Measurements from ENCODE around the gene LILRA5.

Gene LILRA5

DNA sequence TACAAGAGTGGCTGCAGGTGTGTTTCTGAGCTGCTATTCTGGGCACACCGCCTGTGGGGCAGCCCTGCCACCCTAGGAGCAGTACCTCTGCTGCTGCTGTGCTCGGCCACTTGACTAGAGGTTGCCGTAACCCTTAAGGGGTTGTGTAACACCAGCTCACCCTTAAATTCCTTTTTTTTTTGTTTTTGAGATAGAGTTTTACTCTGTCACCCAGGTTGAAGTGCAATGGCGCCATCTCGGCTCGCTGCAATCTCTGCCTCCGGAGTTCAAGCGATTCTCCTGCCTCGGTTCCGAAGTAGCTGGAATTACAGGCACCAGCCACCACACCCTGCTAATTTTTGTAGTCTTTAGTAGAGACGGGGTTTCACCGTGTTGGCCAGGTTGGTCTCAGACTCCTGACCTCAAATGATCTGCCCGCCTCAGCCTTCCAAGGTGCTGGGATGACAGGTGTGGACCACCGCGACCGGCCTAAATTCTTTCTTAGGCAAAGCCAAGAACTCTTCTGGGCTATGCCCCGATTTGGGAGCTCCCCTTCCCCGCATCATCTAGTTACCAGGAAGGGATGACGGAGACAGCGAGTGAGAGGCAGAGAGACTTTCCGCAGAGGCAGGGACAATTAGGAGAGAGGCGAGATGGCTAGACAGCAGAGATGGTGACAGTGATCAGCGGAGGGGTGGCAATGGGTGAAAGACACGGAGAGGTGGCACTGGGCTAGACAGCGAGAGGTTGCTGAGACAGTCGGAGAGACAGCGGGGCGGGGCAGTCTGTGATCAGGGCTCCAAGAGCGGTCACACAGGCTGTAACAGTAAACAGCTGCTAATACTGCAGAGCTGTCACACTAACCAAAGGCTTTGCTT lies 4.4 kb upstream of the LILRA5 start:
- no peaks in the 10 kb centered on the region for H3K79me1 ChIP-seq (ENCODE audit: low read length)

DNA sequence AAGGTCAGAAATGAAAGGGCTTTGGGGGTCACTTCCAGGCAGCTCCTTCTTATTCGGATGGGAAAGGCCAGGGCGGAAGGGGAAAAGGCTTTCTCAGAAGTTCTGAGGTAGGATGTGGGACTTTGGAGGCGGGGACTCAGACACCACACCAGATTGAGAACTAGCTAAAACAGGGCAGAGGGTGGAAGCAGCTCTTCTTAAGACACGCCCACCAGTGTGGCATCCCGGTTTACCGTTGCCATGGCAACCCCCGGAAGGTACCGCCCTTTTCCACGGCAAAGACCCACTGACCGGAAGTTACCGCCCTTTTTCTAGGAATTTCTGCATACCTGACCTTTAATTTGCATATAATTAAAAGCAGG lies 3.8 kb upstream of the LILRA5 start:
- Histone ChIP-seq H3K79me2 (ENCODE audit: control insufficient read depth, insufficient read depth, low read length, poor library complexity) (no peaks in the 10 kb centered on the region), H3K23ac (ENCODE audit: low read length) (no peak overlapping the region), H3K27me3 (ENCODE audit: insufficient read depth, low read length) (no peaks in the 10 kb centered on the region), H2AK5ac (ENCODE audit: low read length) (no peak overlapping the region), H3K9me3 (ENCODE audit: insufficient read depth, low read depth, low read length) (peaks cover 18% of the 10 kb centered on the region), H2AFZ (ENCODE audit: insufficient read depth, low read length, poor library complexity) (no peak overlapping the region), H3K36me3 (ENCODE audit: control insufficient read depth in 1 of 2, insufficient read depth in 2 of 2, low read length in 2 of 2) (no peaks in the 10 kb centered on the region), H4K91ac (ENCODE audit: low read depth, low read length) (no peak overlapping the region), H2BK12ac (ENCODE audit: low read length) (no peak overlapping the region), H3K4ac (ENCODE audit: low read depth, low read length) (no peak overlapping the region), H3K14ac (ENCODE audit: low read length) (no peak overlapping the region), H3K4me3 (ENCODE audit: low read depth, low read length) (no peak overlapping the region), H2BK120ac (ENCODE audit: insufficient read depth, low read length, poor library complexity) (no peak overlapping the region), H4K8ac (ENCODE audit: low read depth, low read length) (no peak overlapping the region), H3K79me1 (ENCODE audit: low read length) (no peaks in the 10 kb centered on the region), H3K4me2 (ENCODE audit: low read length) (no peak overlapping the region), H2BK5ac (ENCODE audit: low read depth, low read length, poor library complexity) (no peak overlapping the region), H3K18ac (ENCODE audit: low read length) (no peak overlapping the region), H3K4me1 (ENCODE audit: control insufficient read depth in 1 of 2, insufficient read depth in 2 of 2, low read length in 2 of 2) (no peaks in the 10 kb centered on the region), H3K27ac (ENCODE audit: low read depth, low read length) (no peak overlapping the region), H3K9ac (ENCODE audit: low read length) (no peak overlapping the region), H4K12ac (ENCODE audit: low read depth, low read length) (no peak overlapping the region)
- no peak for DNase-seq
- no CpG with 5 or more reads among the region's 11 CpGs for WGBS (ENCODE audit: extremely low coverage, insufficient coverage, insufficient read length)

More for the DNA sequence above, 4.4 kb upstream of the LILRA5 start:
- Histone ChIP-seq H2AFZ (ENCODE audit: insufficient read depth, low read length, poor library complexity) (no peak overlapping the region), H3K4me1 (ENCODE audit: control insufficient read depth in 1 of 2, insufficient read depth in 2 of 2, low read length in 2 of 2) (no peaks in the 10 kb centered on the region), H3K4me2 (ENCODE audit: low read length) (no peak overlapping the region), H4K8ac (ENCODE audit: low read depth, low read length) (no peak overlapping the region), H3K36me3 (ENCODE audit: control insufficient read depth in 1 of 2, insufficient read depth in 2 of 2, low read length in 2 of 2) (no peaks in the 10 kb centered on the region), H2BK5ac (ENCODE audit: low read depth, low read length, poor library complexity) (no peak overlapping the region), H3K79me2 (ENCODE audit: control insufficient read depth, insufficient read depth, low read length, poor library complexity) (no peaks in the 10 kb centered on the region), H3K4me3 (ENCODE audit: low read depth, low read length) (no peak overlapping the region), H4K91ac (ENCODE audit: low read depth, low read length) (no peak overlapping the region), H3K4ac (ENCODE audit: low read depth, low read length) (no peak overlapping the region), H3K14ac (ENCODE audit: low read length) (no peak overlapping the region), H4K12ac (ENCODE audit: low read depth, low read length) (no peak overlapping the region), H3K23ac (ENCODE audit: low read length) (no peak overlapping the region), H2BK12ac (ENCODE audit: low read length) (no peak overlapping the region), H2BK120ac (ENCODE audit: insufficient read depth, low read length, poor library complexity) (no peak overlapping the region), H3K27ac (ENCODE audit: low read depth, low read length) (no peak overlapping the region), H3K18ac (ENCODE audit: low read length) (no peak overlapping the region), H3K27me3 (ENCODE audit: insufficient read depth, low read length) (no peaks in the 10 kb centered on the region), H3K9me3 (ENCODE audit: insufficient read depth, low read depth, low read length) (peaks cover 18% of the 10 kb centered on the region), H2AK5ac (ENCODE audit: low read length) (no peak overlapping the region), H3K9ac (ENCODE audit: low read length) (no peak overlapping the region)
- no peak for DNase-seq
- no CpG with 5 or more reads among the region's 29 CpGs for WGBS (ENCODE audit: extremely low coverage, insufficient coverage, insufficient read length)

GRCh38 chr19:54315956-54316355 lies 3.0 kb upstream of the LILRA5 start:
- Histone ChIP-seq H3K79me2 (ENCODE audit: control insufficient read depth, insufficient read depth, low read length, poor library complexity) (no peaks in the 10 kb centered on the region), H3K4me1 (ENCODE audit: control insufficient read depth in 1 of 2, insufficient read depth in 2 of 2, low read length in 2 of 2) (no peaks in the 10 kb centered on the region), H3K18ac (ENCODE audit: low read length) (no peak overlapping the region), H2BK5ac (ENCODE audit: low read depth, low read length, poor library complexity) (no peak overlapping the region), H4K91ac (ENCODE audit: low read depth, low read length) (no peak overlapping the region), H3K9ac (ENCODE audit: low read length) (no peak overlapping the region), H2BK12ac (ENCODE audit: low read length) (no peak overlapping the region), H3K4ac (ENCODE audit: low read depth, low read length) (no peak overlapping the region), H4K8ac (ENCODE audit: low read depth, low read length) (no peak overlapping the region), H3K23ac (ENCODE audit: low read length) (no peak overlapping the region), H3K27ac (ENCODE audit: low read depth, low read length) (no peak overlapping the region), H3K14ac (ENCODE audit: low read length) (no peak overlapping the region), H2AK5ac (ENCODE audit: low read length) (no peak overlapping the region), H3K27me3 (ENCODE audit: insufficient read depth, low read length) (no peaks in the 10 kb centered on the region), H3K79me1 (ENCODE audit: low read length) (no peaks in the 10 kb centered on the region), H4K12ac (ENCODE audit: low read depth, low read length) (no peak overlapping the region), H3K9me3 (ENCODE audit: insufficient read depth, low read depth, low read length) (peaks cover 18% of the 10 kb centered on the region), H2AFZ (ENCODE audit: insufficient read depth, low read length, poor library complexity) (no peak overlapping the region), H3K36me3 (ENCODE audit: control insufficient read depth in 1 of 2, insufficient read depth in 2 of 2, low read length in 2 of 2) (no peaks in the 10 kb centered on the region), H2BK120ac (ENCODE audit: insufficient read depth, low read length, poor library complexity) (no peak overlapping the region), H3K4me2 (ENCODE audit: low read length) (no peak overlapping the region), H3K4me3 (ENCODE audit: low read depth, low read length) (no peak overlapping the region)
- DNase-seq = no peak
- WGBS (ENCODE audit: extremely low coverage, insufficient coverage, insufficient read length) = no CpG with 5 or more reads among the region's 10 CpGs

GRCh38 chr19:54312011-54312410 lies 955 bp downstream of the LILRA5 start:
- no CpG with 5 or more reads among the region's 6 CpGs for WGBS (ENCODE audit: extremely low coverage, insufficient coverage, insufficient read length)
- Histone ChIP-seq H4K91ac (ENCODE audit: low read depth, low read length) (no peak overlapping the region), H2AFZ (ENCODE audit: insufficient read depth, low read length, poor library complexity) (no peak overlapping the region), H3K79me2 (ENCODE audit: control insufficient read depth, insufficient read depth, low read length, poor library complexity) (no peaks in the 10 kb centered on the region), H3K23ac (ENCODE audit: low read length) (no peak overlapping the region), H3K9me3 (ENCODE audit: insufficient read depth, low read depth, low read length) (peaks cover 17% of the 10 kb centered on the region), H3K27me3 (ENCODE audit: insufficient read depth, low read length) (no peaks in the 10 kb centered on the region), H3K4me2 (ENCODE audit: low read length) (no peak overlapping the region), H4K8ac (ENCODE audit: low read depth, low read length) (no peak overlapping the region), H4K12ac (ENCODE audit: low read depth, low read length) (no peak overlapping the region), H2BK120ac (ENCODE audit: insufficient read depth, low read length, poor library complexity) (no peak overlapping the region), H3K4me1 (ENCODE audit: control insufficient read depth in 1 of 2, insufficient read depth in 2 of 2, low read length in 2 of 2) (no peaks in the 10 kb centered on the region), H3K36me3 (ENCODE audit: control insufficient read depth in 1 of 2, insufficient read depth in 2 of 2, low read length in 2 of 2) (no peaks in the 10 kb centered on the region), H3K4ac (ENCODE audit: low read depth, low read length) (no peak overlapping the region), H3K14ac (ENCODE audit: low read length) (no peak overlapping the region), H3K4me3 (ENCODE audit: low read depth, low read length) (no peak overlapping the region), H3K27ac (ENCODE audit: low read depth, low read length) (no peak overlapping the region), H3K79me1 (ENCODE audit: low read length) (no peaks in the 10 kb centered on the region), H2AK5ac (ENCODE audit: low read length) (no peak overlapping the region), H2BK12ac (ENCODE audit: low read length) (no peak overlapping the region), H3K18ac (ENCODE audit: low read length) (no peak overlapping the region), H2BK5ac (ENCODE audit: low read depth, low read length, poor library complexity) (no peak overlapping the region), H3K9ac (ENCODE audit: low read length) (no peak overlapping the region)
- DNase-seq = no peak
